H9 (cell line): ENCODE measurements around the gene DPP6. TPM values are rescaled to one million over a fixed set of nuclear protein-coding genes. Genes with fewer than 3 reads are reported as not detected.
A peak's percentile ranks its signal among the peaks of the same experiment; 100 is the strongest.

Source experiments
- DNase-seq: peaks from one replicate; pipeline ENCODE4 v3.0.0-alpha.2; 2017
- H2AFZ ChIP-seq: one replicate; pipeline ENCODE4 v1.6.1; 2013; ENCODE audit warnings: mild to moderate bottlenecking, low read length, control low read depth, moderate library complexity
- H2AK5ac ChIP-seq: 2 replicates; pipeline ENCODE4 v1.6.1; 2013; ENCODE audit warnings: low read length, control low read depth, mixed read lengths; ENCODE audit not compliant: insufficient read length
- H2BK120ac ChIP-seq: one replicate; pipeline ENCODE4 v1.6.1; 2013; ENCODE audit warnings: low read depth, mild to moderate bottlenecking, low read length, control low read depth, inconsistent platforms; ENCODE audit not compliant: poor library complexity, severe bottlenecking
- H2BK12ac ChIP-seq: 2 replicates; pipeline ENCODE4 v1.6.1; 2013; ENCODE audit warnings: low read length, control low read depth, mixed read lengths, low read depth; ENCODE audit not compliant: insufficient read length
- H2BK15ac ChIP-seq: 2 replicates; pipeline ENCODE4 v1.6.1; 2013; ENCODE audit warnings: low read depth, low read length, control low read depth
- H2BK20ac ChIP-seq: one replicate; pipeline ENCODE4 v1.6.1; 2013; ENCODE audit warnings: low read depth, mild to moderate bottlenecking, low read length, control low read depth, inconsistent platforms; ENCODE audit not compliant: poor library complexity, severe bottlenecking
- H2BK5ac ChIP-seq: 2 replicates; pipeline ENCODE4 v1.6.1; 2013; ENCODE audit warnings: low read length, control low read depth, mixed read lengths; ENCODE audit not compliant: insufficient read length
- H3K14ac ChIP-seq: 2 replicates; pipeline ENCODE4 v1.6.1; 2013; ENCODE audit warnings: low read length, control low read depth; ENCODE audit not compliant: insufficient read depth
- H3K18ac ChIP-seq: 2 replicates; pipeline ENCODE4 v1.6.1; 2013; ENCODE audit warnings: low read depth, mild to moderate bottlenecking, mixed read lengths, low read length, control low read depth; ENCODE audit not compliant: insufficient read length
- H3K23ac ChIP-seq: 2 replicates; pipeline ENCODE4 v1.6.1; 2013; ENCODE audit warnings: low read length, control low read depth, mixed read lengths, low read depth; ENCODE audit not compliant: insufficient read length
- H3K23me2 ChIP-seq: 2 replicates; pipeline ENCODE4 v1.6.1; 2013; ENCODE audit warnings: low read depth, mild to moderate bottlenecking, mixed read lengths, low read length, control low read depth; ENCODE audit not compliant: insufficient read length, poor library complexity, severe bottlenecking
- H3K27ac ChIP-seq: 2 replicates; pipeline ENCODE4 v1.5.1; 2013; ENCODE audit warnings: low read length, control low read depth, mixed read lengths, low read depth; ENCODE audit not compliant: insufficient read length
- H3K27me3 ChIP-seq: 2 replicates; pipeline ENCODE4 v1.6.1; 2013; ENCODE audit warnings: low read length, control low read depth, inconsistent platforms; ENCODE audit not compliant: insufficient read depth
- H3K4ac ChIP-seq: 2 replicates; pipeline ENCODE4 v1.6.1; 2013; ENCODE audit warnings: low read depth, mild to moderate bottlenecking, control low read depth, inconsistent platforms, low read length, moderate library complexity
- H3K4me1 ChIP-seq: 2 replicates; pipeline ENCODE4 v1.6.1; 2013; ENCODE audit warnings: low read length, control low read depth, inconsistent platforms; ENCODE audit not compliant: insufficient read depth
- H3K4me2 ChIP-seq: 2 replicates; pipeline ENCODE4 v1.6.1; 2013; ENCODE audit warnings: low read length, control low read depth, mixed read lengths; ENCODE audit not compliant: insufficient read length, insufficient read depth
- H3K56ac ChIP-seq: 2 replicates; pipeline ENCODE4 v1.6.1; 2013; ENCODE audit warnings: low read depth, mild to moderate bottlenecking, mixed read lengths, low read length, control low read depth; ENCODE audit not compliant: insufficient read length
- H3K79me1 ChIP-seq: 2 replicates; pipeline ENCODE4 v1.6.1; 2013; ENCODE audit warnings: low read depth, mild to moderate bottlenecking, moderate library complexity, low read length, control low read depth, inconsistent platforms; ENCODE audit not compliant: insufficient read depth, poor library complexity, severe bottlenecking
- H3K79me2 ChIP-seq: 2 replicates; pipeline ENCODE4 v1.6.1; 2013; ENCODE audit warnings: low read length, control low read depth, inconsistent platforms; ENCODE audit not compliant: insufficient read depth
- H3K9ac ChIP-seq: 2 replicates; pipeline ENCODE4 v1.6.1; 2013; ENCODE audit warnings: low read length, control low read depth, mixed read lengths; ENCODE audit not compliant: insufficient read length; ENCODE audit errors: extremely low read depth
- H3K9me3 ChIP-seq: one replicate; pipeline ENCODE4 v1.6.1; 2013; ENCODE audit warnings: low read depth, low read length, inconsistent platforms; ENCODE audit not compliant: control insufficient read depth
- H3T11ph ChIP-seq: one replicate; pipeline ENCODE4 v1.6.1; 2013; ENCODE audit warnings: mild to moderate bottlenecking, low read length, control low read depth, inconsistent platforms
- H4K20me1 ChIP-seq: one replicate; pipeline ENCODE4 v1.6.1; 2013; ENCODE audit not compliant: control insufficient read depth, insufficient read length, insufficient read depth
- H4K5ac ChIP-seq: 2 replicates; pipeline ENCODE4 v1.6.1; 2013; ENCODE audit warnings: low read depth, mild to moderate bottlenecking, mixed read lengths, low read length, control low read depth; ENCODE audit not compliant: insufficient read length
- H4K8ac ChIP-seq: replicated peaks from 2 replicates; pipeline ENCODE4 v1.6.1; 2013; ENCODE audit warnings: low read length, control low read depth, mixed read lengths, low read depth; ENCODE audit not compliant: insufficient read length
- H4K91ac ChIP-seq: 2 replicates; pipeline ENCODE4 v1.6.1; 2013; ENCODE audit warnings: low read depth, mild to moderate bottlenecking, moderate library complexity, mixed read lengths, low read length, control low read depth; ENCODE audit not compliant: insufficient read length
- H3K27ac Mint-ChIP-seq, 3 experiments: 2 replicates in 2 of 3; 3 replicates in 1 of 3; pipeline ENCODE4 v1.8.0; 2020 to 2021; ENCODE audit warnings: mixed read lengths in 3 of 3, mild to moderate bottlenecking in 1 of 3, moderate library complexity in 1 of 3
- H3K27me3 Mint-ChIP-seq: 2 replicates; pipeline ENCODE4 v1.8.0; 2021; ENCODE audit warnings: low read depth, mild to moderate bottlenecking, moderate library complexity, mixed read lengths
- H3K36me3 Mint-ChIP-seq, 3 experiments: 2 replicates in 2 of 3; 3 replicates in 1 of 3; pipeline ENCODE4 v1.8.0; 2020 to 2021; ENCODE audit warnings: low read depth in 3 of 3, mixed read lengths in 3 of 3; ENCODE audit not compliant: insufficient read depth in 1 of 3
- H3K4me1 Mint-ChIP-seq, 2 experiments: 2 replicates each; pipeline ENCODE4 v1.8.0; 2020; ENCODE audit warnings: mixed read lengths in 2 of 2
- H3K4me3 Mint-ChIP-seq, 2 experiments: 2 replicates in 1 of 2; 3 replicates in 1 of 2; pipeline ENCODE4 v1.8.0; 2020 to 2021; ENCODE audit warnings: mild to moderate bottlenecking in 2 of 2, mixed read lengths in 2 of 2, moderate library complexity in 1 of 2
- H3K9me3 Mint-ChIP-seq, 2 experiments: 2 replicates in 1 of 2; 3 replicates in 1 of 2; pipeline ENCODE4 v1.8.0; 2020; ENCODE audit warnings: mild to moderate bottlenecking in 2 of 2, mixed read lengths in 2 of 2, moderate library complexity in 1 of 2
- WGBS: extraction: QIAGEN DNeasy Blood & Tissue Kit; methylation state at CpG from one replicate; pipeline ENCODE4 v1.1.7; 2013; ENCODE audit warnings: missing lambda C conversion rate, low lambda C conversion rate, mixed read lengths; ENCODE audit not compliant: insufficient read length; ENCODE audit errors: extremely low coverage; 5-methylcytosine and 5-hydroxymethylcytosine counted together
- total RNA-seq: library from RNA; stranded (reverse); gene quantifications from 2 replicates; pipeline ENCODE4 v1.2.1, GENCODE V29; 2021
- TF ChIP-seq, protein P1 (sequence below): fragments of 200-600 bp; sonication (generic); conservative IDR thresholded peaks from 3 replicates; pipeline ENCODE4 v1.8.0; 2021; ENCODE audit warnings: antibody characterized with exemption, mild to moderate bottlenecking

DPP6 gene
- total RNA-seq, 1 experiment from 2014 or later = 4.5 TPM

DNA sequence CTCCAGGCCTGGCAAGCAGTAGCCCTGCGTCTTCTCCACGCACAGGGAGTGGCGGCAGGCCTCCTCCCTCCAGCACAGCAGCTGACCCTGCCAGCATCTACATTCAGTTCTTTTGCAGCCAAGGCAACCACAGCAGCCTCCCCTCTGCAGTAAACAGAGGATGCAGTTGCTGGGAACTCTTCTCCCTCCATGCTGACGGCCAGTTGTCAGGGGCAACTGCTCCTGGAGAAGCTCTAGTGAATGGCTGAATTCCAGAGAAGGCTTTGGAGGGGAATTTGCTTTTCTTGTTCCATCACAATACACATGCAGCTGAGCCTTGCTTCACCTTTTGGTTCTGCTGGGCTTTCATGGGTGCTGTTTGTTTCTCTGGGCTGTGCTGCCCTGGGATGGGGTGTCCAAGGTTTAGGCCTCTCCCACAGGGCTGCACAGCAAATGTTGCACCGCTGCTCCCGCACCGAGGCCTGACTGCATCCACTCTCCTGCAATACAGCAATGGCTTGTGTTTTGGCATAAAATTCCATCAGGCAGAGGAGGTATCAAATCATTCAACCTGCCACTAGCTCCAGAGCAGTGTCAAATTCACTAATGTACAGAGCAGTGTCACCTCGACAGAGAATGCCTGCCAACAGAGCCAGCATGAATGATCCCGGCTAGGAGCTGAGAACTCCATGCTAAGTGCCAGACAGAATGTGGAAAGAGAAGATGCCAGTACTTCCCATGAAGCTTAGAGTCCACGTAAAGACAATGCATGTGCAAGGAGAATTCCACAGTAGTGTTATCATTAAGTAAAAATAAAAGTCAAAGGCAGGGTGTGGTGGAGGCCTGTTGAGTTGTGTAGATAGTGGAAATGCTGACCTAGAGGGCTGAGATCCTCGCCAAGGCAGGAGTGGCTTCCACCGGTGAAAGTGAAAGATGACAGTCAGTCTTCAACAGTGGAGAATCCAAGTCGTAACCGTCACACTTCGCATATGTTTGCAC lies 399.6 kb downstream of the DPP6 start:
- H3K9me3 ChIP-seq = no peaks in the 10 kb centered on the region
- DNase-seq = peak; percentile 42
- no peak overlapping the region for H2AK5ac ChIP-seq
- H3K4me3 Mint-ChIP-seq = no peak overlapping the region
- no peak overlapping the region for H2BK120ac ChIP-seq
- no peak overlapping the region for H3K9ac ChIP-seq
- no peak overlapping the region for H3K56ac ChIP-seq
- TF ChIP-seq, protein P1, sequence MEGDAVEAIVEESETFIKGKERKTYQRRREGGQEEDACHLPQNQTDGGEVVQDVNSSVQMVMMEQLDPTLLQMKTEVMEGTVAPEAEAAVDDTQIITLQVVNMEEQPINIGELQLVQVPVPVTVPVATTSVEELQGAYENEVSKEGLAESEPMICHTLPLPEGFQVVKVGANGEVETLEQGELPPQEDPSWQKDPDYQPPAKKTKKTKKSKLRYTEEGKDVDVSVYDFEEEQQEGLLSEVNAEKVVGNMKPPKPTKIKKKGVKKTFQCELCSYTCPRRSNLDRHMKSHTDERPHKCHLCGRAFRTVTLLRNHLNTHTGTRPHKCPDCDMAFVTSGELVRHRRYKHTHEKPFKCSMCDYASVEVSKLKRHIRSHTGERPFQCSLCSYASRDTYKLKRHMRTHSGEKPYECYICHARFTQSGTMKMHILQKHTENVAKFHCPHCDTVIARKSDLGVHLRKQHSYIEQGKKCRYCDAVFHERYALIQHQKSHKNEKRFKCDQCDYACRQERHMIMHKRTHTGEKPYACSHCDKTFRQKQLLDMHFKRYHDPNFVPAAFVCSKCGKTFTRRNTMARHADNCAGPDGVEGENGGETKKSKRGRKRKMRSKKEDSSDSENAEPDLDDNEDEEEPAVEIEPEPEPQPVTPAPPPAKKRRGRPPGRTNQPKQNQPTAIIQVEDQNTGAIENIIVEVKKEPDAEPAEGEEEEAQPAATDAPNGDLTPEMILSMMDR = no peak
- H4K91ac ChIP-seq = no peak overlapping the region
- H3K27ac ChIP-seq = no peak overlapping the region
- no peaks in the 10 kb centered on the region for H3K4me1 ChIP-seq
- no peak overlapping the region; the same call in 1 of the 2 replicates for H3K4ac ChIP-seq
- H2BK20ac ChIP-seq = no peak overlapping the region
- H2BK12ac ChIP-seq = no peak overlapping the region
- no peaks in the 10 kb centered on the region for H3K27me3 Mint-ChIP-seq
- H4K20me1 ChIP-seq = no peaks in the 10 kb centered on the region
- peak overlapping the region; percentile 34; the same call in 1 of the 2 replicates for H3K14ac ChIP-seq
- H3K9me3 Mint-ChIP-seq = peaks cover 4 to 5% of the 10 kb centered on the region in 2 experiments; a peak in 3 of 5 replicates
- H4K5ac ChIP-seq = no peak overlapping the region
- no peak overlapping the region for H3T11ph ChIP-seq
- no CpG with 5 or more reads among the region's 15 CpGs for WGBS
- H2BK5ac ChIP-seq = no peak overlapping the region
- H3K79me2 ChIP-seq = no peaks in the 10 kb centered on the region
- H3K23me2 ChIP-seq = no peaks in the 10 kb centered on the region
- no peak overlapping the region for H2AFZ ChIP-seq
- H3K27ac Mint-ChIP-seq = peak overlapping the region in 1 of 3 experiments; percentile 87; a peak in 3 of 7 replicates
- H4K8ac ChIP-seq = no peak overlapping the region
- H3K36me3 Mint-ChIP-seq = peaks cover 0 to 2% (median 0%) of the 10 kb centered on the region in 3 experiments; a peak in 3 of 7 replicates
- no peak overlapping the region for H3K23ac ChIP-seq
- H3K4me1 Mint-ChIP-seq = peaks cover 8 to 9% of the 10 kb centered on the region in 2 experiments; a peak in 3 of 4 replicates
- no peak overlapping the region for H2BK15ac ChIP-seq
- peak overlapping the region; percentile 31 for H3K18ac ChIP-seq
- H3K79me1 ChIP-seq = no peaks in the 10 kb centered on the region
- no peak overlapping the region for H3K4me2 ChIP-seq
- H3K27me3 ChIP-seq = no peaks in the 10 kb centered on the region
